Endothelial cell of umbilical vein (primary cell): ENCODE data around the gene DDX10. TPM values are rescaled to one million over a fixed set of nuclear protein-coding genes. Genes with fewer than 3 reads are reported as not detected.

Experiments
- BruUV-seq: library from RNA; stranded (reverse); fragments of 400-500 nt; replicated peaks from 2 replicates; lab custom pipeline; 2021; lab: Mats Ljungman, UMichigan
- CTCF ChIA-PET: fragments of 300-600, 350-600 bp; sonication (Branson Sonifier 250); formaldehyde crosslinking; loops from one replicate; lab custom pipeline; 2021; ENCODE audit warnings: antibody characterized with exemption, inconsistent platforms; lab: Charles Lee
- POLR2A ChIA-PET: fragments of 300-600, 350-600 bp; sonication (Branson Sonifier 250); formaldehyde crosslinking; loops from one replicate; lab custom pipeline; 2021; ENCODE audit warnings: antibody characterized with exemption, inconsistent platforms; lab: Charles Lee
- DNase-seq: peaks from one replicate; pipeline ENCODE4 v3.0.0-alpha.2; 2011; ENCODE audit warnings: low read depth, low spot score
- FAIRE-seq: peaks from 2 replicates; lab custom pipeline; 2011; peaks lifted over from hg19 to GRCh38; lab: Jason Lieb, UNC
- H2AFZ ChIP-seq: 2 replicates; pipeline ENCODE4 v1.6.0; 2012; ENCODE audit warnings: low read depth, low read length, control low read depth, inconsistent platforms
- H3K27ac ChIP-seq: 2 replicates; pipeline ENCODE4 v1.5.1; 2011; ENCODE audit warnings: low read depth, mild to moderate bottlenecking, control low read depth, low read length, moderate library complexity; ENCODE audit not compliant: insufficient read depth
- H3K27me3 ChIP-seq, 2 experiments: 2 replicates each; pipeline versions ENCODE4 v1.6.0 to v1.6.1; 2011; ENCODE audit warnings: low read length in 2 of 2, mixed read lengths in 1 of 2; ENCODE audit not compliant: control insufficient read depth in 2 of 2, insufficient read depth in 2 of 2
- H3K36me3 ChIP-seq, 2 experiments: 2 replicates in 1 of 2; 3 replicates in 1 of 2; pipeline ENCODE4 v1.5.1; 2011; ENCODE audit warnings: low read length in 2 of 2, mild to moderate bottlenecking in 1 of 2, moderate library complexity in 1 of 2; ENCODE audit not compliant: control insufficient read depth in 2 of 2, insufficient read depth in 2 of 2; ENCODE audit errors: extremely low read depth in 1 of 2
- H3K4me1 ChIP-seq: 3 replicates; pipeline ENCODE4 v1.5.1; 2011; ENCODE audit warnings: mild to moderate bottlenecking, low read length; ENCODE audit not compliant: control insufficient read depth, insufficient read depth; ENCODE audit errors: extremely low read depth
- H3K4me2 ChIP-seq: 2 replicates; pipeline ENCODE4 v1.6.1; 2011; ENCODE audit warnings: low read length, control low read depth, mixed read lengths; ENCODE audit not compliant: insufficient read depth
- H3K4me3 ChIP-seq, 3 experiments: fragments of 200-600 bp in 1 of 3; sonication (generic), shearing (Covaris generic) in 1 of 3; replicated peaks in 1 of 3; 2 replicates each; pipeline ENCODE4 v1.5.1; 2011 to 2016; ENCODE audit warnings: control low read depth in 3 of 3, low read length in 3 of 3, mild to moderate bottlenecking in 2 of 3, inconsistent platforms in 1 of 3, low read depth in 1 of 3, moderate library complexity in 1 of 3; ENCODE audit not compliant: insufficient read depth in 1 of 3
- H3K79me2 ChIP-seq: 2 replicates; pipeline ENCODE4 v1.6.0; 2012; ENCODE audit warnings: low read length, inconsistent platforms; ENCODE audit not compliant: control insufficient read depth, insufficient read depth
- H3K9ac ChIP-seq: replicated peaks from 2 replicates; pipeline ENCODE3; 2011; ENCODE audit warnings: low read length, control low read depth; ENCODE audit not compliant: insufficient read depth; ENCODE audit errors: extremely low read depth
- H3K9me1 ChIP-seq: replicated peaks from 3 replicates; pipeline ENCODE4 v1.6.0; 2011; ENCODE audit warnings: mild to moderate bottlenecking, low read length; ENCODE audit not compliant: control insufficient read depth, insufficient read depth; ENCODE audit errors: extremely low read depth
- H3K9me3 ChIP-seq: replicated peaks from 2 replicates; pipeline ENCODE4 v1.5.1; 2012; ENCODE audit warnings: low read length, inconsistent platforms; ENCODE audit not compliant: control insufficient read depth, insufficient read depth
- H4K20me1 ChIP-seq: replicated peaks from 2 replicates; pipeline ENCODE3; 2011; ENCODE audit warnings: mild to moderate bottlenecking, low read length; ENCODE audit not compliant: control insufficient read depth, insufficient read depth; ENCODE audit errors: extremely low read depth
- EZH2 ChIP-seq: IDR thresholded peaks from 2 replicates; pipeline ENCODE4 v1.6.1; 2012; ENCODE audit warnings: borderline replicate concordance, low read depth, mild to moderate bottlenecking, moderate library complexity, low read length, inconsistent platforms; ENCODE audit not compliant: severe bottlenecking
- FOS ChIP-seq: IDR thresholded peaks from 2 replicates; pipeline ENCODE4 v1.6.1; 2011; ENCODE audit warnings: mild to moderate bottlenecking, low read length, moderate library complexity, borderline replicate concordance; ENCODE audit not compliant: insufficient read depth
- GATA2 ChIP-seq: IDR thresholded peaks from 2 replicates; pipeline ENCODE4 v1.7.0; 2011; ENCODE audit warnings: low read depth, mild to moderate bottlenecking, moderate library complexity, mixed read lengths, low read length; ENCODE audit not compliant: insufficient read length, insufficient read depth
- JUN ChIP-seq: IDR thresholded peaks from 2 replicates; pipeline ENCODE4 v1.6.1; 2011; ENCODE audit warnings: borderline replicate concordance, low read depth; ENCODE audit not compliant: insufficient read length, insufficient read depth
- POLR2AphosphoS5 ChIP-seq: IDR thresholded peaks from 2 replicates; pipeline ENCODE4 v1.6.1; 2012; ENCODE audit warnings: low read depth, mild to moderate bottlenecking, control low read depth, low read length, moderate library complexity; ENCODE audit not compliant: insufficient read depth
- dilution Hi-C: fragments of 300-500 bp; cut with MboI; formaldehyde crosslinking; loops from one replicate; pipeline ENCODE4 v1.15.0; 2019; ENCODE audit warnings: low sequenced_read_pairs; ENCODE audit not compliant: extremely low pct_ligation_motif_present
- intact Hi-C: fragments of 100-400 bp; cut with micrococcal nuclease; formaldehyde crosslinking; loops from one replicate; pipeline ENCODE4 v1.10.0; 2022
- polyA plus RNA-seq, 4 experiments: library from polyadenylated mRNA; depleted of rRNA in 3 of 4; stranded (reverse) in 3 of 4; unstranded in 1 of 4; fragments of >200 nt; gene quantifications; 2 replicates each; pipeline versions ENCODE4 v1.2.1 to v1.2.3, GENCODE V29; 2011 to 2012; ENCODE audit warnings: missing spikeins in 1 of 4
- total RNA-seq: library from RNA; stranded (reverse); gene quantifications from 2 replicates; pipeline ENCODE4 v1.2.3, GENCODE V29; 2021

Gene DDX10
- total and polyA plus RNA-seq, 2 donors (not counting 3 experiments of a cell fraction or from before 2014, with no cell fraction given) = 29.8 to 35.2 TPM

DNA sequence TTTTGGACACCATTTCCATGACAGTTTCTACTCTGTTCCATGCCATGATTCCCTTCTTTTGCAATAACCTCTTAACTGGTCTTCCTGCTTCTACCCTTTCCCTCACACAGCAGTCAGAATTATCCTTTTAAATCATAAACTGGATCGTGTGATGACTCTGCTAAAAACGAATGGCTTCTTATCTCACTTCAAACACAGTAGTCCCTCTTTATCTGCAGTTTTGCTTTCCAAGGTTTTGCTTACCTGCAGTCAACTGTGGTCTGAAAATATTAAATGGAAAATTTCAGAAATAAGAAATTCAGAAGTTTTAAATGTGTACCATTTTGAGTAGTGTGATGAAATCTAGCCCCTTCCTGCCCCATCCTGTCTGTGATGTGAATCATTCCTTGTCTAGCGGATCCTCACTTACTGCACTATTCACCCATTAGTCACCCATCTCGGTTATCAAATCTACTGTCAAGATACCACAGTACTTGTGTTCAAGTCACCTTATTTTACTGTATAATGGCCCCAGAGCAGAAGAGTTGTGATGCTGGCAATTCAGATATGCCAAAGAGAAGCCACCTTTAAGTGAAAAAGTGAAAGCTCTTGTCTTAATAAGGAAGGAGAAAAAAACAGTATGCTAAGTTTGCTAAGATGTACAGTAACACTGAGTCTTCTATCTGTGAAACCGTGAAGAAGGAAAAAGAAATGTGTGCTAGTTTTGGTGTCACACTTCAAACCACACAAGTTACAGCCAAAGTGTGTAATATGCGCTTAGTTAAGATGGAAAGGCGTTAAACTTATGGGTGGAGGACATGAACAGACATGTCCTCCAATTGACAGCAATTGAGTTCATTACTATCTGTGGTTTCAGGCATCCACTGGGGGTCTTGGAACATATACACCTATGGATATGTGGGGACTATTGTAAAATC is 283.0 kb downstream of the DDX10 start:
- Histone ChIP-seq H3K36me3 (no peaks in the 10 kb centered on the region), H3K9ac (no peak overlapping the region), H3K4me2 (no peak overlapping the region), H2AFZ (no peak overlapping the region), H3K27ac (no peak overlapping the region), H3K4me3 (no peak overlapping the region), H3K9me1 (no peaks in the 10 kb centered on the region), H3K27me3 (no peaks in the 10 kb centered on the region), H3K9me3 (no peaks in the 10 kb centered on the region), H3K79me2 (no peaks in the 10 kb centered on the region), H4K20me1 (no peaks in the 10 kb centered on the region), H3K4me1 (peaks cover 3% of the 10 kb centered on the region)
- DNase-seq = peak; percentile 18
- TF ChIP-seq EZH2 = no peak
- TF ChIP-seq GATA2 = peak; percentile 42
- no peak for TF ChIP-seq POLR2AphosphoS5
- peak; percentile 47 for TF ChIP-seq FOS
- no peak for TF ChIP-seq JUN
- FAIRE-seq = peak; percentile 59
- intact Hi-C loops = loop anchor here (10.0 kb wide), 1 partner anchor 1893 kb away; no protein-coding TSS in a partner anchor
- POLR2A ChIA-PET = no interaction called here
- dilution Hi-C loops = no loop called here
- CTCF ChIA-PET = no interaction called here
- BruUV-seq = no TSS peak
